ENCODE data around the gene LRRC2.

- TF ChIP-seq, protein P1, sequence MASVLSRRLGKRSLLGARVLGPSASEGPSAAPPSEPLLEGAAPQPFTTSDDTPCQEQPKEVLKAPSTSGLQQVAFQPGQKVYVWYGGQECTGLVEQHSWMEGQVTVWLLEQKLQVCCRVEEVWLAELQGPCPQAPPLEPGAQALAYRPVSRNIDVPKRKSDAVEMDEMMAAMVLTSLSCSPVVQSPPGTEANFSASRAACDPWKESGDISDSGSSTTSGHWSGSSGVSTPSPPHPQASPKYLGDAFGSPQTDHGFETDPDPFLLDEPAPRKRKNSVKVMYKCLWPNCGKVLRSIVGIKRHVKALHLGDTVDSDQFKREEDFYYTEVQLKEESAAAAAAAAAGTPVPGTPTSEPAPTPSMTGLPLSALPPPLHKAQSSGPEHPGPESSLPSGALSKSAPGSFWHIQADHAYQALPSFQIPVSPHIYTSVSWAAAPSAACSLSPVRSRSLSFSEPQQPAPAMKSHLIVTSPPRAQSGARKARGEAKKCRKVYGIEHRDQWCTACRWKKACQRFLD (CRISPR knock-in tag; IDR thresholded peaks at IDR 0.05), result no peak
- TF ChIP-seq NRF1 (conservative IDR thresholded peaks at IDR 0.05 in 1 of 2, IDR thresholded peaks at IDR 0.05 in 1 of 2) (no peak), ASH1L (IDR thresholded peaks at IDR 0.05; ENCODE audit: borderline replicate concordance, low read depth, partially characterized antibody) (no peak), CHD1 (IDR thresholded peaks at IDR 0.05; ENCODE audit: low read length) (no peak), RBFOX2 (IDR thresholded peaks at IDR 0.05; ENCODE audit: low read depth, low read length) (no peak), SP1 (CRISPR knock-in tag; IDR thresholded peaks at IDR 0.05) (no peak), MXI1 (IDR thresholded peaks at IDR 0.05; ENCODE audit: low read depth, low read length) (no peak)
- TF ChIP-seq, protein P2, sequence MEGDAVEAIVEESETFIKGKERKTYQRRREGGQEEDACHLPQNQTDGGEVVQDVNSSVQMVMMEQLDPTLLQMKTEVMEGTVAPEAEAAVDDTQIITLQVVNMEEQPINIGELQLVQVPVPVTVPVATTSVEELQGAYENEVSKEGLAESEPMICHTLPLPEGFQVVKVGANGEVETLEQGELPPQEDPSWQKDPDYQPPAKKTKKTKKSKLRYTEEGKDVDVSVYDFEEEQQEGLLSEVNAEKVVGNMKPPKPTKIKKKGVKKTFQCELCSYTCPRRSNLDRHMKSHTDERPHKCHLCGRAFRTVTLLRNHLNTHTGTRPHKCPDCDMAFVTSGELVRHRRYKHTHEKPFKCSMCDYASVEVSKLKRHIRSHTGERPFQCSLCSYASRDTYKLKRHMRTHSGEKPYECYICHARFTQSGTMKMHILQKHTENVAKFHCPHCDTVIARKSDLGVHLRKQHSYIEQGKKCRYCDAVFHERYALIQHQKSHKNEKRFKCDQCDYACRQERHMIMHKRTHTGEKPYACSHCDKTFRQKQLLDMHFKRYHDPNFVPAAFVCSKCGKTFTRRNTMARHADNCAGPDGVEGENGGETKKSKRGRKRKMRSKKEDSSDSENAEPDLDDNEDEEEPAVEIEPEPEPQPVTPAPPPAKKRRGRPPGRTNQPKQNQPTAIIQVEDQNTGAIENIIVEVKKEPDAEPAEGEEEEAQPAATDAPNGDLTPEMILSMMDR (IDR thresholded peaks at IDR 0.05 in 2 of 3, conservative IDR thresholded peaks at IDR 0.05 in 1 of 3; ENCODE audit: insufficient read depth in 2 of 3, low read depth in 1 of 3, low read length in 3 of 3), result no peak
- TF ChIP-seq, protein P3, sequence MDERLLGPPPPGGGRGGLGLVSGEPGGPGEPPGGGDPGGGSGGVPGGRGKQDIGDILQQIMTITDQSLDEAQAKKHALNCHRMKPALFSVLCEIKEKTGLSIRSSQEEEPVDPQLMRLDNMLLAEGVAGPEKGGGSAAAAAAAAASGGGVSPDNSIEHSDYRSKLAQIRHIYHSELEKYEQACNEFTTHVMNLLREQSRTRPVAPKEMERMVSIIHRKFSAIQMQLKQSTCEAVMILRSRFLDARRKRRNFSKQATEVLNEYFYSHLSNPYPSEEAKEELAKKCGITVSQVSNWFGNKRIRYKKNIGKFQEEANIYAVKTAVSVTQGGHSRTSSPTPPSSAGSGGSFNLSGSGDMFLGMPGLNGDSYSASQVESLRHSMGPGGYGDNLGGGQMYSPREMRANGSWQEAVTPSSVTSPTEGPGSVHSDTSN (CRISPR knock-in tag; IDR thresholded peaks at IDR 0.05; ENCODE audit: low read depth), result no peak
- TF ChIP-seq, protein P3 (tag; conservative IDR thresholded peaks at IDR 0.05; ENCODE audit: low read depth), result no peak
These were observed 94.7 kb downstream of the LRRC2 start for GRCh38 chr3:46471371-46471914.
